HG03378 (cell line): ENCODE measurements around the gene TMCC1.
A peak's percentile ranks its signal among the peaks of the same experiment; 100 is the strongest.

Source experiments
- ATAC-seq: cut with Tn5 transposase; IDR thresholded peaks from one replicate; pipeline ENCODE4 v1.9.1; 2021; ENCODE audit warnings: mild to moderate bottlenecking, moderate library complexity; ENCODE audit not compliant: unreplicated experiment

Gene TMCC1

GRCh38 chr3:129626744-129627349 lies 266.7 kb downstream of the TMCC1 start:
- ATAC-seq = peak; percentile 58

GRCh38 chr3:129625072-129625874 lies 268.2 kb downstream of the TMCC1 start:
- no peak for ATAC-seq

GRCh38 chr3:129624347-129625071 lies 269.0 kb downstream of the TMCC1 start:
- no peak for ATAC-seq

- no peak for ATAC-seq
Measured at GRCh38 chr3:129623447-129624118, 269.9 kb downstream of the TMCC1 start.

GRCh38 chr3:129622933-129623332 lies 270.6 kb downstream of the TMCC1 start:
- no peak for ATAC-seq

- no peak for ATAC-seq
Measured at GRCh38 chr3:129622226-129622874, 271.2 kb downstream of the TMCC1 start.

GRCh38 chr3:129621626-129622225 lies 271.8 kb downstream of the TMCC1 start:
- no peak for ATAC-seq

GRCh38 chr3:129620828-129621559 lies 272.5 kb downstream of the TMCC1 start:
- ATAC-seq = no peak

GRCh38 chr3:129619726-129620162 lies 273.8 kb downstream of the TMCC1 start:
- ATAC-seq = no peak

- no peak for ATAC-seq
Measured at GRCh38 chr3:129618901-129619671, 274.4 kb downstream of the TMCC1 start.

- ATAC-seq = no peak
Measured at GRCh38 chr3:129618186-129618820, 275.2 kb downstream of the TMCC1 start.

GRCh38 chr3:129617381-129618185 lies 275.9 kb downstream of the TMCC1 start:
- no peak for ATAC-seq

- no peak for ATAC-seq
Measured at GRCh38 chr3:129616713-129617112, 276.8 kb downstream of the TMCC1 start.

GRCh38 chr3:129616291-129616690 lies 277.2 kb downstream of the TMCC1 start:
- no peak for ATAC-seq

- no peak for ATAC-seq
Measured at GRCh38 chr3:129615751-129616281, 277.7 kb downstream of the TMCC1 start.

- ATAC-seq = no peak
Measured at GRCh38 chr3:129614927-129615363, 278.6 kb downstream of the TMCC1 start.

GRCh38 chr3:129614435-129614834 lies 279.1 kb downstream of the TMCC1 start:
- ATAC-seq = no peak
